Epithelial cell of proximal tubule (primary cell): ENCODE data around the gene SPPL3. TPM values are rescaled to one million over a fixed set of nuclear protein-coding genes. Genes with fewer than 3 reads are reported as not detected.
A peak's percentile ranks its signal among the peaks of the same experiment; 100 is the strongest.

ENCODE experiments used
- DNase-seq: peaks from one replicate; pipeline ENCODE4 v3.0.0-alpha.2; 2011; ENCODE audit warnings: low read depth
- H3K4me3 ChIP-seq: 2 replicates; pipeline ENCODE4 v1.5.1; 2011; ENCODE audit warnings: low read depth, mild to moderate bottlenecking, low read length
- total RNA-seq: library from RNA; depleted of rRNA; stranded (reverse); fragments of >200 nt; gene quantifications from 2 replicates; pipeline ENCODE4 v1.2.3, GENCODE V29; 2015
- TF ChIP-seq, protein P1 (sequence below): conservative IDR thresholded peaks from 2 replicates; pipeline ENCODE4 v1.5.1; 2012; ENCODE audit warnings: low read depth, mild to moderate bottlenecking, low read length

Gene SPPL3
- total RNA-seq, 1 donor from 2014 or later = 8.6 TPM

DNA sequence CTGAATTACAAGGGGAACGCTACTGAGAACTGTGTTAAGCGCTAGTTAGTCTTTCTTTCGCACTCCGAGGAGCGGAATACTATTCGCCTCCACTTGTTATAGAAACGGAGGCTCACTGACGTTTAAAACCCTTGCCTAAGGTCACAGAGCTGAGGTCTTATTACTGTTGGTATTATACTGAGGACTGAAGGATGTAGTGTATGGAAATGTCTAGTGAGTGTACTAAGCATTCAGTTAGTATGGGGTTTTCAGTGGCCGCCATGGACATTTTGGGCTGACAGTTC is 177.7 kb downstream of the SPPL3 start:
- H3K4me3 ChIP-seq = peak overlapping the region; percentile 61
- DNase-seq = no peak
- TF ChIP-seq, protein P1, sequence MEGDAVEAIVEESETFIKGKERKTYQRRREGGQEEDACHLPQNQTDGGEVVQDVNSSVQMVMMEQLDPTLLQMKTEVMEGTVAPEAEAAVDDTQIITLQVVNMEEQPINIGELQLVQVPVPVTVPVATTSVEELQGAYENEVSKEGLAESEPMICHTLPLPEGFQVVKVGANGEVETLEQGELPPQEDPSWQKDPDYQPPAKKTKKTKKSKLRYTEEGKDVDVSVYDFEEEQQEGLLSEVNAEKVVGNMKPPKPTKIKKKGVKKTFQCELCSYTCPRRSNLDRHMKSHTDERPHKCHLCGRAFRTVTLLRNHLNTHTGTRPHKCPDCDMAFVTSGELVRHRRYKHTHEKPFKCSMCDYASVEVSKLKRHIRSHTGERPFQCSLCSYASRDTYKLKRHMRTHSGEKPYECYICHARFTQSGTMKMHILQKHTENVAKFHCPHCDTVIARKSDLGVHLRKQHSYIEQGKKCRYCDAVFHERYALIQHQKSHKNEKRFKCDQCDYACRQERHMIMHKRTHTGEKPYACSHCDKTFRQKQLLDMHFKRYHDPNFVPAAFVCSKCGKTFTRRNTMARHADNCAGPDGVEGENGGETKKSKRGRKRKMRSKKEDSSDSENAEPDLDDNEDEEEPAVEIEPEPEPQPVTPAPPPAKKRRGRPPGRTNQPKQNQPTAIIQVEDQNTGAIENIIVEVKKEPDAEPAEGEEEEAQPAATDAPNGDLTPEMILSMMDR = no peak

DNA sequence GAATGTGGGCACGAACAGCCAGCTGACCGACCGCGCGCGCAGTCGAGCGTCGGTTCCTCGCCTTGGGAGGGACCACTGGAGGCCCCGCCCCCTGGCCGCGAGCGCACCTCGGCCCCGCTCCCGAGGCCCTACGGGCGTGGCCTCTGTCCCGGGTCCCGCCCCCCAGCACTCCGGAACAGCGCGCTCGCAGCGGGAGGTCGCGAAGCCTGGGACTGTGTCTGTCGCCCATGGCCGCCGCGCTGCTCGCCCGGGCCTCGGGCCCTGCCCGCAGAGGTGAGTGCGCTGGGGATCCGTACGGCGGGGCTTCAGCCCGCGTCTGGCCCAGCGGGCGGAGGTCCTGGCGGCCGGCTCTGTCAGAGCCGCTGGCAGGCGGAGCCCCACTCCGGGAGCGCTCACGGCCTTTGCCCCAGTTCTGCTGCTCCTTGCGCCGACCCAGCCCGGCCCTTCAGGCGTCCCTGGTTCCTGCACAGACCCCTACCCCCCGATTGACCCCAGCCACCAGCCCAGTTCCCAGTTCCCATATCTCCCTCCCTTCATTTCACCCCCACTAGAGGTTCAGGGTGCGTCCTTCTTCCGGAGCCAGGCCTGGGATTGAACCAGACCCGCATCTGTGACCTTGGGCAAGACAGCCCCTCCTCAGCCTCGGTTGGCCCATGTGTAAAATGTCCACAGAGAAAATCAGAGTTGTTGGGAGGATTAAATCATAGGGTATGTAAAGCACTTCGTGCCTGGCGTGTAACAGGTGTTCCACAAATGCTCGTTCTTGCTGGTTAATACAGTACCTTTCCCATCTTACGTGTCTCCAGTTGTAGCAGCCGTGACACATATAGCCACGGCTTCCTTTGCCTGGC is 178.3 kb downstream of the SPPL3 start, which contains the start of gene ACADS:
TSS of gene ACADS (plus strand) at position 168 of the 851 bp plus-strand sequence. CDS start at position 228, 60 bp downstream.
- TF ChIP-seq, protein P1 = peak; percentile 4
- no peak for DNase-seq
- peak within 1 kb of the TSS; percentile 61 for H3K4me3 ChIP-seq

DNA sequence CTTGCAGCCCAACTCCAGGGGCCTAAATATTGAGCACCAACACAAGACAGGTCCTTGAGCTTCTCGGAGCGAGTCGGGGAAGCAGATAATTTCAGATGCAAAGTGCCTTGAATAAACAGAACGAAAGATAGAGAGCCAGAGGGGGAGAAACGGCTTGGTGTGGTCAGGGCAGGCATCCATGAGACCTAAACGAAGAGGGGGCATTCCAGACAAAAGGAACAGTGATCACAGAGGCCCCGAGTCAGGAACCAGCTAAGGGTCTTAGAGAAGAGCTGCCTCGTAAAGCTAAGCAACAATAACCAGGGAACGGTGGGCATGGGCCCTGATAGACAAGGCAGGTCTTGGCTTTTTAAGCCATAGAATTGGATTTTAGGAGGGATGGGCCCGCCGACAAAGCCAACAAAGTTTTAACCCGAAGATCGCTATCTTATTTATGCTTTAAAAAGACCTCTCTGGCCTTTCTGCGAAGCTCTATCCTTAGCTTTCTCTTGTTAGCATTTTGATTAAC is 179.0 kb downstream of the SPPL3 start:
- TF ChIP-seq, protein P1 = no peak
- no peak for DNase-seq
- H3K4me3 ChIP-seq = peak overlapping the region; percentile 61

GRCh38 chr12:120724720-120725119 is 179.4 kb downstream of the SPPL3 start:
- no peak overlapping the region for H3K4me3 ChIP-seq
- TF ChIP-seq, protein P1 = no peak
- no peak for DNase-seq

DNA sequence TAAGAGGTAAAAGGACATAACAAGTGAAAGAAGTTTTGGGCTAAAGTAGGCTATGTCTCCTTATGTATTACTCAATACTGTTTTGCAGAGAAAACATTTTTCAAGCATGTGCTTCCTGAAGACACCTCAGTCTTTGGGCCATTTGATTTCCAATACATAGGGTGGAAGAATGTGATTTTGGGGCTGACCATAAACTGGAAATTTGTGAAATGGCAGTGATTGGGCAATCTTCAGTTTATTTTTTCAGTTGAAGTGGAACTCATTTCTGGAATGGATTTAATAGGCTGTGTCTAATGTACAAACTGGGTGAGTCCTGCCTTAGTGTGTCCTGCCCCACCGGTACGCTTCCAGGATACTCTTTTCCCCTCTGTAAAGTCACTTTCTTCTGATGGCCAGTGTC is 181.4 kb downstream of the SPPL3 start:
- no peak overlapping the region for H3K4me3 ChIP-seq
- no peak for DNase-seq
- TF ChIP-seq, protein P1 = no peak

- TF ChIP-seq, protein P1 = no peak
- DNase-seq = no peak
- H3K4me3 ChIP-seq = no peak overlapping the region
Observed at GRCh38 chr12:120721866-120722265, 182.3 kb downstream of the SPPL3 start.
